Activated T-cell treated with anti-CD3 and anti-CD28 coated beads for 24 hours (primary cell): ENCODE results near the gene PODXL2.

Experiments
- DNase-seq: peaks from one replicate; pipeline ENCODE4 v3.0.0-alpha.2; 2020; ENCODE audit warnings: low read depth

The PODXL2 gene, protein sequence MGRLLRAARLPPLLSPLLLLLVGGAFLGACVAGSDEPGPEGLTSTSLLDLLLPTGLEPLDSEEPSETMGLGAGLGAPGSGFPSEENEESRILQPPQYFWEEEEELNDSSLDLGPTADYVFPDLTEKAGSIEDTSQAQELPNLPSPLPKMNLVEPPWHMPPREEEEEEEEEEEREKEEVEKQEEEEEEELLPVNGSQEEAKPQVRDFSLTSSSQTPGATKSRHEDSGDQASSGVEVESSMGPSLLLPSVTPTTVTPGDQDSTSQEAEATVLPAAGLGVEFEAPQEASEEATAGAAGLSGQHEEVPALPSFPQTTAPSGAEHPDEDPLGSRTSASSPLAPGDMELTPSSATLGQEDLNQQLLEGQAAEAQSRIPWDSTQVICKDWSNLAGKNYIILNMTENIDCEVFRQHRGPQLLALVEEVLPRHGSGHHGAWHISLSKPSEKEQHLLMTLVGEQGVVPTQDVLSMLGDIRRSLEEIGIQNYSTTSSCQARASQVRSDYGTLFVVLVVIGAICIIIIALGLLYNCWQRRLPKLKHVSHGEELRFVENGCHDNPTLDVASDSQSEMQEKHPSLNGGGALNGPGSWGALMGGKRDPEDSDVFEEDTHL

DNA sequence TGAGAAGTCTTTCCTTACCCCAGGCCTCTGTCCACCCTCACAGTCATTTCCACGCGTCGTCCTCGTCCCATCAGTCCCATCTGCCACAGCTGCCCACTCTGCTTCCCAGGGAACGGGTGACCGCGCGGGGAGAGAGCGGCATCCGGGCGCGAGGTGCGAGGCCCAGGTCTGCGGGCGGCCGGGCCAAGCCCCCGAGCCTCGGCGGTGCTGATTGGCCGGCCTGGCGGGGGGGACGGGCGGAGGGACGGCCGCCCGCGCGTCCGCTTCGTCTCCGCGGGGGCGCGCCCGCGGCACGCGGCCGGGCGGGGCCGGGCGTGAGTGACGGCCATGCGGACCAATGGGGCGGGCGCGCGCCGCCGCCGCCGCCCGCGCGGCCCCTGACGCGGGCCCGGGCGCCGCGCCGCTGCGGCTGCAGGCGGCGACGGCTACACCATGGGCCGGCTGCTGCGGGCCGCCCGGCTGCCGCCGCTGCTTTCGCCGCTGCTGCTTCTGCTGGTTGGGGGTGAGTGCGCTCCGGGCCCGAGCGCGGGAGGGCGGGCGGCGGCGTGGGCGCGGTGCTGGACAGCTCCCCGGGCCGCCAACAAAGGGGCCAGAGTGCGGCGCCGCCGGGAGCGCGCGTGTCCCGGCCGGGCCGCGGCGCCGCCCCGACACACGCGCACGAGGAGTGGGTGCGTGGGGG, at the start of gene PODXL2:
Gene PODXL2 (plus strand): TSS at position 398 of the 679 bp plus-strand sequence. CDS start 35 bp downstream, at position 433.
- DNase-seq: no peak

DNA sequence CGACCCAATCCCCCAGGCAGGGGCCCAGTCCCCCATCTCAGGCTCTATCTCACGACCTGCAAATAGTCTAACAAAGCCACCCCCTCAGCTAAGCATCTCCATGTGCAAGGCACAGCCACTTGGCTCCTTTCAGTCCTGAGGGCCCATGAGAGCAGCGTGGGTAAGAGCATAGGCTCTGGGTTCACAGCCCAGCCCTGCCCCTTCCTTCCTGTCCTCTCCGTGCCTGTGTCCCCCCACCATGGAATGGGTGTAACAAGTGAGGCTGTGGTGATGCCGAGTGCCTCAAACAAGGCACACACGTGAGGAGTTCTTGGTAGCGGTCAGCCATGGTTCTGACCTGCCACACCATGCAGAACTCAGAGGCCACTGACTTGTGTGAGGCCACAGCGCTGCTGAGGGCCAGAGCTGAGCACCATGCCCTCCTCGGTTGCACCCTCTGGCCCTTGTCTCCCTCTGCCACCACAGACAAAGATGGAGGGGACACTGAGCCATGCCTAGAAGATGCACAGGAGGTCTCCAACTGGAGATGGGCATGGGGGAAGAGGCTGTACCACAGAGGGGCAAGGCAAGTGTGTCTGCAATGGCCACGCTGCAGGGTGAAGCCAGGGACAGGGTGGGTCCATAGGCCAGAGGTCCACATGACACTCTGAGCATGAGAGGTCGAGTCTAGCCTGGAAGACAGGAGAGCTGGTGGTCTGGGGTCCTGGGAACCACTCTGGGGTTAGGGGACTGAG, 48.5 kb upstream of the PODXL2 start:
- DNase-seq: no peak

DNA sequence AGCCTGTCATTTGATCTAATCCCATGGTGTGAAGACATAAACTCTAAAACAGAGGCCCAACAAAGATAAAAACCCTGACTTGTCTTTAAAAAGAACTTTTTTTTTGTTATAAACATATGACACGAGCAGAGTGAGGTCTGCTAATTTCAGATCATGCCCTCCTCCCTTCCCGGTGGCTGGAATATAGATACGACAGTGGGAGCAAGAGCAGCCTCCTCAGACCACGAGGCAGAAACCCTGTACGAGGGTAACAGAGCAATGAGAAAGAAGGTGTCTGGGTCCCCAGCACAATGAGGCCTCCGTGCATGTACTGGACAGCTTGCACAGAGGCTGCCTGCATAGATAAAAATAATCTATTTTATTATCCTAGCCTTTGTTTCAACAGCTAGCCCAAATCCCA, 44.3 kb upstream of the PODXL2 start:
- no peak for DNase-seq

DNA sequence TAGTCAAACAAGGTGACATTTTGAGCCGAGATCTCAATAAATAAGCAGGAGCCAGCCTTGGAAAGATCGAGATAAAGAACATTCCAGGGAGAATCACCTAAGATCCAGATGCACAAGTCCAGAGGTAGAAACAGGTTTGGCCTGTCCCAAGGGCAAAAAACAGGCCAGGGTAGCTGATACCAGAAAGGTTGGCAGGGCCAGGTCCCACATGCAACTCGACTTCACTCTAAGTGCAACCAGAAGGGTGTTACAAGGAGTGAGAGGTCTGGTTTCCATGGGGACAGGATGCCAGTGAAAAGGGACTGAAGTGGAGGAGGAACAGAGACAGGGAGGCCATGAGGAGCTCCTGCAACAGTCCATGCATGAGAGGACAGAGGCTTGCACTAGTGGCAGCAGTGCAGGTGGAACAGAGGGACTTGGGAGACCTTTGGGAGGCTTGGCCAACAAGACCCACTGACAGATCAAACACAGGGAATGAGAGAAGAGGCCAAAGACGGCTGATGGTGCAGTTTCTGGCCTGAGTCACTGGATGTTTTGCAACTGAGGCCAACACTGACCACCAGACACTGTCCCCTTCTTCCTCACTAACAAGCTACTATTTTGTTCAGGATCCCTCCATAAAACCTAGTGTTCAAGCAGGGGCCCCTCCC, 43.7 kb upstream of the PODXL2 start:
- no peak for DNase-seq

DNA sequence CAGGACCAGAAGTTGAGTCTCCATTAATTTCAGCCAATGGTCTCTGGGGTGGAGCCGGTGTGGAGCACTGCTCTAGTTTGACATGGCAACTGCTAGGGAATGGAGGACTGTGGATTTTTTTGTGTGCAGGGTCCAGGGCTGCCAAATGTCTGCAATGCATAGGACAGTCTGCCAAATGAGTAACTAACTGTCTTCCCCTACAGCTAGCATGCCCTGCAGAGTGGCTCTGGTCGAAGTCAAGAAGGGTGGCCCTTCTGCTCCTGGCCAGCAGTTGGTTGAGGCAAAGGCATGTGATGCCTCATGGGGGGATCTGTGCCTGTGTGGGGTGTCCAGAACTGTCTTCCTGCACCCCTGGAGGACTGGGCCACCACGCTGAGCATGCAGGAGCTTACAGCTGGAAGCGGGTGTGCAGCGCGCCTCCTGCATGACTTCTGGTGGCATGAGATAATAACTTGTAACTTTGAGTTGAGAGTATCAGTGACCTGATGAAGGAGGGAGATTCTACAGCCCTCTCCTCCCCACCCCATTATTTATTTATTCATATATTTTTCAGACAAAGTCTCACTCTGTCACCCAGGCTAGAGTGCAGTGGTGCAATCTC, 43.1 kb upstream of the PODXL2 start:
- no peak for DNase-seq

DNA sequence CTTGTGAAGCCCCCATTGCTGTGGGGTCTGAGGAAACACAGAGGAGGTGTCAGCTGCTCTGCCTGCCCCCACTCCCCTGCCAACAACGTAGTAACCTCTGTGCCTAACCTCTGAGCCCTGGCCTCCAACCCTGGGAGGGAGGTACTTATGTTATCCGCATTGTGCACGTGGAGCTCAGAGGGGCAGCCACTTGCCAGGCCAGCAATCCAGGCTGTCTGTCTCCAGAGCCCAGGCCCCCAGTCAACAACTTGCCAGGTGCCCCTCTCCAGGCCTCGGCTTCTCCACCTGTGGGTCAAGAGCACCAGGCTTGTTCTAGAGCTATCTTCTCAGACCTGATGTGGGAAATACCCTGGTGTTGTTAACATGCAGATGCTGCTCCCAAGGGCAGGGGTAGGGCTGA, 41.1 kb upstream of the PODXL2 start:
- no peak for DNase-seq

DNA sequence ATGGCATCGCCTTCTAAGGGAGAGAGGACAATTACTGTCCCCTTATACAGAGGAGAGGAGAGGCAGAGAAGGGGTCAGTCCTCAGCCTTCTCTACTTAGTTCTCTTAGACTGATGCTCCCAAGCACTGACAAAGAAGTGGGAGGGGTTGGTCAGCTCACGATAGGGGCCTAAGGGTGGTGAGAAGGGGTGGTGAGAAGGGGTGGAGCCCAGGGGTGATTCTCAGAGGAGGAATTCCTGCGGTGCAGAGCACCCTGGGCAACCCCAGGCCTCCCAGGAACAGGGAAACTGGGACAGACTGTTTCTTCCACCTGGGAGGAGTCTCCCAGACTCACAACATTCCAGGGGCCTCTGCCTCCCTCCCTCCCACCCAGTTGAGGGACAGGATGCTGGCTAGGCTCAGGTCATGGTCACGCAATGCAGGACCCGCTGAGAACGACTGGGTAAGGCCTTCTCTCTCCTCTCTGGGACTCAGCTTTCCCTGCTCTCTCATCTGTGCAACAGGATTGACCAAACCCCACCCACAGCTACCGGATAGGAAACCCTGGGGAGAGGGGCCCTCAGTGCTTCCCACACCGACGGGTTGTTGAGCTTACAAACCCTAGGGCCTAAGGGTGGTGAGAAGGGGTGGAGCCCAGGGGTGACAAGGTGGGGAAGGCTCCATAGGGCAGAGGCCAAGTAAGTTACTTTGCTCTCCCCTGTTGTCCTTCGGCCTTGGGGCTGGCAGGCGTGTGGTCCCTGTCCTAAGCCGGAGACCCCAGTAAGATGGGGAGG, 40.0 kb upstream of the PODXL2 start:
- no peak for DNase-seq

DNA sequence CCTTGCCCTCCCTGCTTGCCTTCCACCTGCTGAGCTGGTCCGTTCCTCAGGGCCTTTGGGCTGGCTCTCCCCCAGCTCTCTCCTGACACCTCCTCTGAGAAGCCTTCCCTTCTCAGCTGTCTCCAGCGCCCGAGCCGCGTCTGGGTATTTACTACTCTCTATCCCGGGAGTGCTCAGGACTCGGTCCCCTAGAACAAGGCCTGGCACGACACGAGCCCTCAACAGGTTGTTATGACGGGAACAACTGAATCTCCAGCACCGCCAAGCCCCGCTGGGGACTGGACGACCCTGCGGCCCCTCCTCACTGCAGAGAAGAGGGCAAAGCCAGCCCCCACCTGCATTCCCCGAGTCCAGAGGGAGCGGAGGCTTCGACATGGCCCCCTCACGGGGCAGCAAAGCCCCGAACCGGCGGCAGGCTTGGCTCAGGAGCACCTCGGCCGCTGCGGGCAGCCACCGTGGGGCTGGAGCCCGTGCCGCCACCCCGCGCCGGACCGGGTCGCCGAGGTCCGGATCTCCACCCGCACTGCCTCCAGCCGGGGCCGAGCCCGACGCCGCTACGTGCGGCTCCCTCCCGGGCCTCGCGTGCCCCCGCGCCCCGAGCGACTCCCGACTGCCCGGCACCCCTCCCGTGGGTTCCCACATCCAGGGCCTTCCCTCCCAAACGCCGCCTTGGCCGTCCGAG, 39.2 kb upstream of the PODXL2 start:
- DNase-seq: no peak

DNA sequence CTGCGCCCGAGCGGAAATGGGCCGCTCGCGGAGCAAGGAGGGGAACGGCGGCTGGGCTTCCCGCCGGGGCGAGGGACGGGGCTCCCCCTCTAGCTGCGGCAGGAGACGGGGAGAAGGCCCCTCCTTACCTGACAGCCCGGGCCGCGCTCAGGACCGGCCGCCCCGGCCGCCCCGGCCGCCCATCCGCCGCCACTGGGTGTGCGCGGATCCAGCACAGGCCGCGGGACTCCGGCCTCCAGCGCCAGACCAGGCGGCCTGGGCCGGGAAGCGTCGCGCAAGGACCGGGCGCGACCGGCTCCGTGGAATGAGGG, 38.7 kb upstream of the PODXL2 start:
- DNase-seq: peak; percentile 21

DNA sequence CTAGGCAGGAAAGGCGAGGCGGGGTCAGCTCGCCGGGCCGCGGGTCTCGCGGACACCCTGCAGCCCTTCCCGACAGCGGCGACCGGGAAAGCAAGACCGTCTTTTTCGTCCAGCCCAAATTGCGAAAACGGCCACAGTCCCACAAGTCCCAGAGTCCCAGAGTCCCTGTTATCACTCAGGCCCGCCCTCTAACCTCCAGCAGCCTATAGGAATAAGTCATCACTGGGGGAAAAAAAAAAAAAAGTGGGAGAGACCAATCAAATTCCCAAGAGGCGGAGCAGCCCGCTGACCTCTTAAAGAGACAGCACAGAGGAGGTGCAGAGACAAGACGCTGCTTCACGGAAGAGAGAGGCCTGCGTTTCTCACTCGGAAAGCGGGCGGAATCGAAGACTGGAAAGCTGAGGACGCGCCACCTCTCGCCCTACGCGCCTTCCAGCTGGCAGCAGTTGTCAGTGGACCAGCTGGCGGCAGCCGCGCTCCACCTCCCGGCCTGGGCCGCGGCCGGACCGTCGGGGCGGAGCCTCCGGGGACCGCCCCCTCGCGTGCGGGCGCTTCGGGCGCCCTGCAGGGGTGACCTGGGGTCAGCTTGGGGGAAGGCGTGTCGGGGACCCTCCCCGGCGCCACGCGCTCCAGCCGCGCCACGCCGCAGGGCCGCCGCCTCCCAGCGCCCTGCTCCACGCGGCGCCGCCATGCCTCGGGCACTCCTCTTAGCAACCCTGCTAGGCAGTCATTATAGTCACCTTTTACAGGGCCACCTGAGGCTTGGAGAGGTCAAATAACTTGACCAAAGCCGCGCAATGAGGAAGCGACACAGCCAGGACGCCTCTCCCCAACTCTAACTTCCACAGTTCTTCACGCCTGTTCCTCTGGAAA, 38.2 kb upstream of the PODXL2 start, which contains the start of gene TPRA1:
Gene TPRA1 (minus strand): TSS at position 141 of the 873 bp plus-strand sequence. CDS start 10,587 bp downstream, outside the sequence.
- peak; percentile 77 for DNase-seq

DNA sequence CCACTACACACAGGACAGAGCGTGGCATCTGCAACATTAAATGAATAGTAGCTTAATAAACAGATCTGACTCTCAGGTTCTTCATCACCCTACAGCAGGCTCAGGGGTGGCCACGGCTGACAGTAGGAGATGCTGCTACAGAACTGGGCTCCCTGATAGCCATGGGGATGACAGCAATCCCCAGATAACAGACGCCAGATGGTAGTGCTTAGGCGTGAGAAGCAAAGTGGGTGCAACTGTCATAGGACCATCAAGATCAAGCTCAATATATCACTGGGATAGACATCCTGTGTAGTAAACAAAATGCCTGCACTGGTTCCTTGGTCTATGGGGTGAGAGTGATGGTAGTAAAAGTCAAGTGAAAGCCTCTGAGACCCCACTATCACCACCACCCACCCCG, 35.8 kb upstream of the PODXL2 start:
- no peak for DNase-seq

DNA sequence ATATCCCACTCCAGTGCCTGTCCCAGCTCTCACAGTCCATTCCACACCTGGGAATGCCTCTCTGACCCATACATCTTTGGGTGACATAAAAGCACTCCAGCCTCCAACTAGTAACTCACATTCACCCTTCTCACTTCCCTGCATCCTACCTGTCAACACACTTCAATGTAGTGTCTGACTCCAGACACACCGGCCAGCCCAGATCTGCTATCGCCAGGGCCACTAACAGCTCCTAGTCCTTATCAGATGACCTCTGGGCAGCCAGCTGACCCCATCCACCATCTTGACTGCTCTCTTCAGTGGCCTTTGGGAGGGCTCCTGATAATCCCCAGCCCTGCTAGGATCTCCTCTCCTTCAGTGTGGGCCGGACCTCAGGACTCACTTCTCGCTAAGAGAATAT, 33.7 kb upstream of the PODXL2 start:
- DNase-seq: no peak

DNA sequence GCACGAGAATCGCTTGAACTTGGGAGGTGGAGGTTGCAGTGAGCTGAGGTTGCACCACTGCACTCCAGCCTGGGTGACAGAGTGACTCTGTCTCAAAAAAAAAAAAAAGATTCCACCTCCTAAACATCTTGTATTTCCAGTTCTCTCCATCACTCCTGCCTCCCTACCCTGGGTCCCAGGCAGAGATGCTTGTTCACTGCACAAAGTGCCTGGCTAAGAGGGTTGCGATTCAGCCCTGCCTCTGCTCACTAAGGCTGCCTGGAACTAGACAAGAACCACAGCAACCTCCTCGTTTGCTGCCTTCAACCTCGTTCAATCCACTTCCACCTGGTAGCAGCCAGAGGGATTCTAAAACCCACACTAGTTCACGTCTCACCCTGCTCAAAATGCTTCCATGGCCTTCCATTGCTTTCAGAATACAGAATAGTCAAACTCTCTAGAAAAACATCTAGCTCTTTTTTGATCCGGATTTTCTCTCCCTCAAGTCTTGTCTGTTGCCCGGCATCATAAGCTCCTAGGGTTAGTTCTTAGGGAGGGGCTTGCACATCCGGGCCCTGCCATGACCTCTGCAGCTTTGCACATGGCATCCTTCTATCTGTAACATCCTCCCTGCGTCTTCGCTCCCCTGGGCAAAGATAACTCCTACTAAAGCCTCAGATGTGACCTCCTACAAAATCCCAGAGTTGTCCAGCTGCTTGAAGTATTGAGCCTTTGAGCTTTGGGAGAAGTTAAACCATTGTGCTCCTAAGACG, 31.8 kb upstream of the PODXL2 start:
- no peak for DNase-seq

DNA sequence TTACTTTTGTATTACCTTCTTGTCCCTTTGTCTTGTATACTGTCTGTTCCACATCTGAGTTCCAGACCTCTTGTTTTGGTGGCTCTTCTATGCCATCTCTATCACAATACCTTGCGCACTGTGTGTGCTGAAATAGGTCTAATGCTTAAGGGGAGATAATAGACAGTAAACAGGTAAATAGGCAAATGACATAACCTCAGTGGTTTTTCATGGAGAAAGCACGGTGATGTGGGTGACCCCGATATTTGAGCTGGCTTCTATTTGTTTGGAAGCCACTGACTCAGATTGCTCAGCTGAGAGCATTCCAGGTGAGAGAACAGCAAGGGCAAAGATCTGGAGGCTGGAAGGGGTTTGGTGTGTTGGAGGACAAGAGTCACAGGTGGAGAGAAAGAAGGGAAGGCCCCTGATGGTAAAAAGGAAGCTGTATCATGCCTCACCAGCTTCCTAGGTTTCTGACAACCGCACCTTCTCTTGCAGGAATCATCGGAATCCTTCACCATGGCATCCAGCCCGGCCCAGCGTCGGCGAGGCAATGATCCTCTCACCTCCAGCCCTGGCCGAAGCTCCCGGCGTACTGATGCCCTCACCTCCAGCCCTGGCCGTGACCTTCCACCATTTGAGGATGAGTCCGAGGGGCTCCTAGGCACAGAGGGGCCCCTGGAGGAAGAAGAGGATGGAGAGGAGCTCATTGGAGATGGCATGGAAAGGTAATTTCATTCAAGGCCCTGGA, 30.0 kb upstream of the PODXL2 start:
- DNase-seq: no peak

DNA sequence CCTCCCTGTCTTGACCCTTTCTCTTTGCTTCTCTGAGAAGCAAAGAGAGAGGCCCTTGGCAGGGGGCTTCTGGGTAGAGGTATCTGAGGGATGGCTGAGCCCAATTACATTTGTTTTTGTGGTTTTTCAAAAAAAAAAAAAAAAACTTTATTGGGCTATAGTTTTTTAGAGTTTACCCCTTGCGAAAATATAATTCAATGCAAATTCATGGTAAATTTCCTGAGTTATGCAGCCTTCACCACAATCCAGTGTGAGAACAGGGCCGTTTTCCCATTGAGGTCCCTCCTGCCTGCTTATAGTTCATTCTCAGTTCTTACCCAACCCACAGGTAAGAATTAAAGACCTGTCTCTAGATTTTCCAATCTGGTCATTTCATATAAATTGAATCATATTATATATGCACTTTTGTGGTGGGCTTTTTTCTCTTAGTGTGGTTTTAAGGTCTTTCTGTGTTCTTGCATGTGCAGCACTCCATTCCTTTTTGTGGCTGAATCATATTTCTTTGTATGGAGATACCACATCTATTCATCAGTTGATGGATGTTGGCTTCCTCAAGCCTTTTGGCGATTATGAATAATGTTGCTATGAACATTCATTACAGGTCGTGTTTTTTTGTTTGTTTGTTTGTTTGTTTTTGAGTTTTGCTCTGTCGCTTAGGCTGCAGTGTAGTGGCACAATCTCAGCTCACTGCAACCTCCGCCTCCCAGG, 28.1 kb upstream of the PODXL2 start:
- DNase-seq: no peak

DNA sequence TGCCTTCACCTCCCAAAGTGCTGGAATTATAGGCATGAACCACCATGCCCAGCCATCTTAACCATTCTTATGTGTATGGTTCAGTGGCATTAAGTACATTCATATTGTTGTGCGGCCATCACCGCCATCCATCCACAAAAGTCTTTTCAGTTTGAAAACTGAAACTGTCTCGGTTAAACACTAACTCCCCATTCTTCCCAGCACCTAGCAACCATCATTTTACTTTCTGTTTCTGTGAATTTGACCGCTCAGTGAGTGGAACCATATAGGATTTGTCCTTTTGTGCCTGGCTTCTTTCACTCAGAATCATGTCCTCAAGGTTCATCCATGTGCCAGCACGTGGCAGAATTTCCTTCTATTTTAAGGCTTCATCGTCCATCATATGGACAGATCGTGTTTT, 24.9 kb upstream of the PODXL2 start:
- DNase-seq: no peak

DNA sequence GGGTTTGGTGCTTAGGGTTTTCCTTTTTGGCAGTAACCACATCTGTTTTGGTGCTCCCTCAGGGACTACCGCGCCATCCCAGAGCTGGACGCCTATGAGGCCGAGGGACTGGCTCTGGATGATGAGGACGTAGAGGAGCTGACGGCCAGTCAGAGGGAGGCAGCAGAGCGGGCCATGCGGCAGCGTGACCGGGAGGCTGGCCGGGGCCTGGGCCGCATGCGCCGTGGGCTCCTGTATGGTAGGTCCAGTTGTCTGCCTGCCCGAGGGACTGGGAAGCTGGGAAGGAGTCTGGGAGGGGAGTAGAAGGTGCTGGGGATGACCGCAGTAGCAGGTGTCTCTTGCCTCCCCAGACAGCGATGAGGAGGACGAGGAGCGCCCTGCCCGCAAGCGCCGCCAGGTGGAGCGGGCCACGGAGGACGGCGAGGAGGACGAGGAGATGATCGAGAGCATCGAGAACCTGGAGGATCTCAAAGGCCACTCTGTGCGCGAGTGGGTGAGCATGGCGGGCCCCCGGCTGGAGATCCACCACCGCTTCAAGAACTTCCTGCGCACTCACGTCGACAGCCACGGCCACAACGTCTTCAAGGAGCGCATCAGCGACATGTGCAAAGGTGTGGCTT, 24.3 kb upstream of the PODXL2 start:
- DNase-seq: no peak
